ENCODE results near the gene HMGXB3.

The HMGXB3 gene, protein sequence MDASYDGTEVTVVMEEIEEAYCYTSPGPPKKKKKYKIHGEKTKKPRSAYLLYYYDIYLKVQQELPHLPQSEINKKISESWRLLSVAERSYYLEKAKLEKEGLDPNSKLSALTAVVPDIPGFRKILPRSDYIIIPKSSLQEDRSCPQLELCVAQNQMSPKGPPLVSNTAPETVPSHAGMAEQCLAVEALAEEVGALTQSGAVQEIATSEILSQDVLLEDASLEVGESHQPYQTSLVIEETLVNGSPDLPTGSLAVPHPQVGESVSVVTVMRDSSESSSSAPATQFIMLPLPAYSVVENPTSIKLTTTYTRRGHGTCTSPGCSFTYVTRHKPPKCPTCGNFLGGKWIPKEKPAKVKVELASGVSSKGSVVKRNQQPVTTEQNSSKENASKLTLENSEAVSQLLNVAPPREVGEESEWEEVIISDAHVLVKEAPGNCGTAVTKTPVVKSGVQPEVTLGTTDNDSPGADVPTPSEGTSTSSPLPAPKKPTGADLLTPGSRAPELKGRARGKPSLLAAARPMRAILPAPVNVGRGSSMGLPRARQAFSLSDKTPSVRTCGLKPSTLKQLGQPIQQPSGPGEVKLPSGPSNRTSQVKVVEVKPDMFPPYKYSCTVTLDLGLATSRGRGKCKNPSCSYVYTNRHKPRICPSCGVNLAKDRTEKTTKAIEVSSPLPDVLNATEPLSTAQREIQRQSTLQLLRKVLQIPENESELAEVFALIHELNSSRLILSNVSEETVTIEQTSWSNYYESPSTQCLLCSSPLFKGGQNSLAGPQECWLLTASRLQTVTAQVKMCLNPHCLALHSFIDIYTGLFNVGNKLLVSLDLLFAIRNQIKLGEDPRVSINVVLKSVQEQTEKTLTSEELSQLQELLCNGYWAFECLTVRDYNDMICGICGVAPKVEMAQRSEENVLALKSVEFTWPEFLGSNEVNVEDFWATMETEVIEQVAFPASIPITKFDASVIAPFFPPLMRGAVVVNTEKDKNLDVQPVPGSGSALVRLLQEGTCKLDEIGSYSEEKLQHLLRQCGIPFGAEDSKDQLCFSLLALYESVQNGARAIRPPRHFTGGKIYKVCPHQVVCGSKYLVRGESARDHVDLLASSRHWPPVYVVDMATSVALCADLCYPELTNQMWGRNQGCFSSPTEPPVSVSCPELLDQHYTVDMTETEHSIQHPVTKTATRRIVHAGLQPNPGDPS (N-terminal part only)
- 72.9 to 194 (median 130) reads per million in 17 experiments for total RNA-seq

DNA sequence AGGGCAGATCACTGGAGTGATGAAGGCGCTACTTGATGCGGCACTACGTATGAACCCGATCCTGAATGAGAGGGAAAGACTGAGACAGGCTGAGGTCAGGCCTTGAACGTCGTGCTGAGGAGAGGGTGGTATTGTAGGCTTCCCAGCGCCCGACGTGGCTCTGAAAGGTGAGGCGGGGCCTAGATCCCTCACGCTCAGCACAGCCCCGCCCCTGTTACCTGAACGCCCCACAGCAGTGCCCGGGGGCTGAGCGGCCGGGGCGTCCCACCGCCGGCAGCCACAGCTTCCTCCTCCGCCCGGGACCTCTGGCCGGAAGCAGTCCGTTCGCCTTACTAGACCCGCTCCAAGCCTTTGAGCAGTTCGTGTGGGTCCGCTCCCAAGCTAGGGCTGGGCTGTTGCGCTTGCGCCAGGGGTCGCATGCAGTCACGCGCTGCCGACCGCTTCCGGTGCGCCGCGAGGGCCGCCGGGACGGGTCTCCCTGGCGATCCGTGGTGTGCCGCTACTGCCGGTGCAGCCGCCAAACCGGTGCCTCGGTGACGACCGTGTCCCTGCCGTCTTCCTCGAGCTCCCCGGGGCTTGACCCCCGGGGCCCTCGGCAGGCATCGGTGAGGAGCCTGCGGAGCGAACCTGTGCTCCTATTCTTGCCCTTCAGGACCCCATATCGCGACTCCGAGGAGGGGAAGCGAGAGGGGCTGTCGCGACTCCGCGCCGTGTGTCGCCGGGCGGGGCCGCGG, at the start of gene HMGXB3, which contains the start of gene TIGD6:
Gene HMGXB3 (plus strand): TSS at position 484 of the 734 bp plus-strand sequence. CDS start 4,114 bp downstream, outside the sequence.
Gene TIGD6 (minus strand): TSS at position 399 of the 734 bp plus-strand sequence. CDS start 4,306 bp downstream, outside the sequence.
- peak; percentile 94 to 97 (median 97) for DNase-seq

DNA sequence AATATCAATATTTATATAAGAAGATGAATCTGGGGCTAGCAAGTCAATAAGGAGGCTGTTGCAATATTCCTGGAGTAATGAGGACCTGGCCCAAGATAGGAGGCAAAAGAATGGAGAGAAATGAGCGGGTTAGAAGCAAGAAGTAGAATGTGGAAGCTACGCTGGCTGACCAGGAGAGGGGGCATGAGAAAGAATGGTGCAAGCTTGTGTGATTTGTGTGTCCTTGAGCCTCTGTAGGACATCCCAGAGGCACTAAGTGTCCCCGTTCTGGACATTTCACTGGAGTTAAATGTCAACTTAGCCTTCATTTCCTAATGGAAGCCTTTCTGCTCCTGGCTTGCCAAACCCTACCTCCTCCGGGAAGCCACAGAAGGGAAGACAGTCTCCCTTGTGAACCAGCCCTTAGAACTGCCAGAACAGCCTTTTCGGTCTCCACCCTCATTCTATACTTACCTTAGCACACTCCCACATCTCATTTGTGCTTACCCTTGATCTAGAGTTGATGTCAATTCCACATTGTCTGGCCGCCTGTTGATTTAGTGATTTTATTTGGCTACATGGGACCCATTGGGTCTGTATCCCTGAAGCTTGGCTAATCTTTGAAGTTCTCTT, 49.3 kb upstream of the HMGXB3 start:
- DNase-seq: no peak

DNA sequence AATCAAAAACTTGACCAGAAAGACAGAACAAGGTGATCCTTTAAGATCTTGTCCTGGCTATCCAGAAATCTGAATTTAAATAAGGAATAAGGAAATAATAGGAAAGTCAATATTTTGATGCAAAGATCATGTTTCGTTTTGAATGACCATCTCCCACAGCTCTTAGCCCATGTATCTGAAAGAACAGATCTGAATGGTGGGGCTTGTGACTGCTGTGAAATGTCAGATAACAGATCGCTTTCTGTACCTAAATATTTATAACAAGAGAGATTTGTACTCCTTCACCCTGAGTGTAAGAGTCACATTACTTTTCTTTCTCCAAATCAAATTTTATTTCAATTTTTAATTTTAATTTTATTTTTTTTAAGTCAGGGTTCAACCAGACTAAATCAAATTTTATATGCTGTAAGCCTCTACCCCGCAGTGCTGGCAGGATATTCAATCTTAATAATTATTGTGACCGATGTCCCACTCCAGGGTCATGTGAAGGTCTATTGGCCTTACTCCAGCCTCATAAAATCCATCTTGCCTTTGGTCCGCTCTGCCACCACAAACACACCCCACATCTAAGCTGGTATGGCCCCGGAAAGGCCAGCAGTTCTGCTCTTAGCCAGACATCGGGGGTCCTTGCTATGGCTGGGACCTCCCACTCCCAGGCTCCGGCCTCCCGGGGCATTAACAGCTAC, 47.0 kb upstream of the HMGXB3 start:
- no peak for DNase-seq

DNA sequence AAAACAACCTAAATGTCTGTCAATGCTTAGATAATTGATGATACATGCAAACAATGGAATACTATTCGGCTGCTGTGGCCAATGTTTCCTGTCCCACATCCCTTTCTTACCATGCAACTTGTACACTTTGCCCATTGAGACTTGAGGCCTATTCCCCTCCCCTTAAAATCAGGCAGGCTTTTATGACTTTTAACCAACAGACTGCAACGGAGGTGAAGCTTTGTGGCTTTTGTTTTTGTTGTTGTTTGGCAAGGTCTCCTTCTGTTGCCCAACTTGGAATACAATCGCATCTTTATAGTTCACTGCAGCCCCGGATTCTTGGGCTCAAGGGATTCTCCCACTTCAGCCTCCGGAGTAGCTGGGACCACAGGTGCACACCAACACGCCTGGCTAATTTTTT, 45.7 kb upstream of the HMGXB3 start:
- no peak for DNase-seq

DNA sequence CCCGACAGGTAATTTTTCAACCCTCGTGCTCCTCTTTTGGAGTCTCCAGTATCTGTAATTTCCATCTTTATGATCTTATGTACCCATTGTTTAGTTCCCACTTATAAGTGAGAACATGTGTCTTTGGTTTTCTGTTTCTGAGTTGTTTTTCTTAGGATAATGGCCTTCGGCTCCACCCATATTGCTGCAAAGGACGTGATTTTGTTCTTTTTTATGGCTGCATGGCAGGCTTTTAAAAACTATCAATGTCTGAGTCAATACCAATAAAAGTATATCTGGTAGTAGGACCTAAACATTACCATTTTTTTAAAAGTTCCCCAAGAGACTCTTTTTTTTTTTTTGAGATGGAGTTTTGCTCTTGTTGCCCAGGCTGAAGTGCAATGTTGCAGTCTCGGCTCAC, 43.9 kb upstream of the HMGXB3 start:
- DNase-seq: no peak

DNA sequence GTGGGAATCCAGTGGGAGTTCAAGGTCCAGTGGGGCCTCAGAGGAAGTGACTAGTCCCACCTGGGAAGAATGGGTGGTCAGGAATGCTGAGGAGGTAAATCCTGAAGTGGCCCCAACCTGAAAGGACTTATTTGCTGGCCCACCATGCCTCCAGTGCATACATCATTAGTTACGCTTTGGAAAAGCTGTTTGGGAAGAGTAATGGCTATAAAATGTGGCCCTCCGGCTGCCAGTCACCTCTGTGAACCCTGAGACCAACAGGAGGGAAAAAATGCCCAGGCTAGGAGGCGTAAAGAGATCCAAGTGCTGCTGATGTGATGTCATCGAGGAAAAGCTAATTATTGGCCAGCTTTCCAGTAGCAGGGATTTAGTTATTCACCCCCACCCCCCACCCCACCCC, 42.7 kb upstream of the HMGXB3 start:
- no peak for DNase-seq

DNA sequence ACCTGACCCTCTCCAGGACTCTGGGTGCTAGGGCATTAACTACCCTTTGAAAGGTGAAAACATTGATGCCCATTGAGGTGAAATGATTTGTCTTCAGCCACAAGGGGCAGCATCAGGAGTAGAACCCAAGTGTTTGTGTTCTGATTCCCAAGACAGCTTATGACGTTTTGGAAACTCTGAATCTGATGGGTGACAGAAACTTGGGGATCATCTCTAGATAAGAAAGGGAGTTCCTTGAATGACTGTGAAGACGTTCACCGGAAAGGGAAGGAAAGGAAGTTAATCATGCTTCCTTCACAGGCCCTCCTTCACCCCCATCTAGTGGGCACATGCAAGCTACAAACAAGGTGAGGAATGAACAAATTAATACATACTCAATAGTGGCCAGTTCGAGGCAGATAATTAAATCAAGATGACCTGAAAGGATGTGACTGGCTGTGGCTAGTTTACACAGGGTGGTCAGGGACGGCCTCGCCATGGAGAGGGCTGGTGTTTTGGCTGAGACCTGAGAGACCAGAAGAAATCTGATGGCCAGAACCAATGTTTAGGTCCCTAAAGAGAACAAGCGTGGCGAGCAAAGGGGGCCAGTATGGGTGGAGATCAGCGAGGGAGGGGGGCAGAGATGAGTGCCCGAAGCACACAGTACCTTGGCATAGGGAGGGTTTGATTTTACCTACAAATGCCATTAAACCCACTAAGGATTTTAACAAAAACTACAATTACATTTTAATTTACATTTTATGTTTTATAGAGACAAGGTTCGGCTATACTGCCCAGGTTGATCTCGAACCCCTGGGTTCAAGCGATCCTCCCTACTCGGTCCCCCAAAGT, 40.9 kb upstream of the HMGXB3 start:
- DNase-seq: peak; percentile 53 to 83 (median 59)

DNA sequence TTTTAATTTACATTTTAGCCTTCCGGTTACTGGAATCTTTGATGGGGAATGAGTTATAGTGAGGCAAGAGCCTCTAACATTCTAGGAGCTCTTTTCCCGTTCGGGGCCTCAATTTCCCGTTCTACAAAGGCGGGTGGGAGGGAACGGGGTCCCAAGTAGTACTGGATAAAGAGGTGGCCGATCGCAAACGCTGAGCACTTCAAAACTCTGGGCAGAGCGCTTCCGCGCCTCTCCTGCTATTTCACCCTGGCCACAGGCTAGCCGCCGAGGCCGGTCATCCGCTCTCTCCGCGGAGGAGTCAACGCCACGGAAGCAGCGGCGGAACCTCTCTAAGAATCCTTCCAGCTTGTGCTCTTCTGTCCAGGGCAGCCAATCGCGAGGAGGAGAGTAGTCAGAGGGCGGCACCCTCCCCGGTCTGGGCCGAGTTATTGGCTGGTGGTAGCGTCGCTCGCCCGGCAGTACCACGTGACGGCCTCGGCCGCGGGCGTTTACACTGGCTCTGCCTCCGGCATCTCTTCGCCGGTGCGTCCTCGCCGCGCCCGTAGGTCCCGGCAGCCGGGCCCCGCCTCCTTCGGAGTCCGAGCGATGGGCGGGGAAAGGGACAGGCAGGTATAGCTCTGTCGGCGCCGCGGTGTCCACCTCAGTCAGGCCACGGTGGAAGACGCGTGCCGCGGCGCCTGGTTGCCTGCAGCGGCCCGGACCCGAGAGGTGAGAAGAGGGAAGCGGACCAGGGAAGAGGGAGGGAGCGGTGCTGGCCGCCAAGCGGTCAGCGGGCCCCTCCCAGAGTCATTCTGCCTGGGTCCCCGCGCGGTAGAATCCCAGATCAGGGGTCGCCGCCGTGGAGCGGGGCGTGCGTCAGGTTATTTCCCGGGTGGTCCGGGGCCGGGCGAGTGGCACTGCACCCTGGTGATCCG, 40.0 kb upstream of the HMGXB3 start, which contains the start of gene SLC26A2:
Gene SLC26A2 (plus strand): TSS at position 487 of the 914 bp plus-strand sequence. CDS start 16,895 bp downstream, outside the sequence.
- DNase-seq: peak; percentile 98 to 99 (median 98)

DNA sequence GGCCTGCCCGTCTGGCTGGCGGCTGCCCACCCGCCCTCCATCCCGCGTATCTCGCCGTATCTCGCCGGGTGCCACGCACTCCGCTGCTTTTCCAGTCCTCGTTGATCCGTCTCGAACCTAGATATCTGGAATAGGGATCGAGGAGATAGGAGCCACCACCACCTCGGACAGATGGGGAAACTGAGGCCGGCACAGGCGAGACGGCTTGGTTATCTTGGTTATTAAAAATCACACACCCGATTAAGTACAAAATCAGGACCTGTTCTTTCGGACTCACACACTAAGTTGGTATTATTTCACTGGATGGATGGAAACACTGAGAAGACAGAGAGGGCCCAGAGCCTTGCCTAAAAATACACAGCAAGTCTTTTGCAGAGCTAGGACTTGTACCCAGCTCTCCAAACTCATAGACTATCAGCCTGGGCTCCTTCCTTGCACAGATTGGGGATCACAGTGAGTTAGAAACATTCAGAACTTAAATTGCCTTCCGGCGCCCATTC, 39.3 kb upstream of the HMGXB3 start:
- DNase-seq: no peak

DNA sequence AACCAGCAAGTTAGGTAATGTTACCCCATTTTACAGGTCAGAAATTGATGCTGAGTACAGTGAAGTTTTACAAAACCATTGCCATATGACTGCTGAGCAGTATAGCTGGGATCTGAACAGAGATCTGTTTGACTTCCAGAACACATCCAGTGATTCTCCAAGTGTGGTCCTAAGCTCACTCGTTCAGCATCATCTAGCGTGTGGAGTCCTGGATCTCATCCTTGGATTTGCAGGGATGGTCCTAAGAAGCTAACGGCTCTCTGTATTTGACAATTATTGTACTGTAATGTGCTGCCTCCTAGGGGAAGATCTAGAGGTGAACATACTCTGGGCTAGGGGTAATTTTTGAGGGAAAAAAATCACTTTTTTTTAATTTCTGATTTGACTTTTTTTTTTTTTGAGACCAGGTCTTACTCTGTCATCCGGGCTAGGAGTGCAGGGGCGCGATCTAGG, 38.6 kb upstream of the HMGXB3 start:
- peak; percentile 11 to 41 (median 30) for DNase-seq

DNA sequence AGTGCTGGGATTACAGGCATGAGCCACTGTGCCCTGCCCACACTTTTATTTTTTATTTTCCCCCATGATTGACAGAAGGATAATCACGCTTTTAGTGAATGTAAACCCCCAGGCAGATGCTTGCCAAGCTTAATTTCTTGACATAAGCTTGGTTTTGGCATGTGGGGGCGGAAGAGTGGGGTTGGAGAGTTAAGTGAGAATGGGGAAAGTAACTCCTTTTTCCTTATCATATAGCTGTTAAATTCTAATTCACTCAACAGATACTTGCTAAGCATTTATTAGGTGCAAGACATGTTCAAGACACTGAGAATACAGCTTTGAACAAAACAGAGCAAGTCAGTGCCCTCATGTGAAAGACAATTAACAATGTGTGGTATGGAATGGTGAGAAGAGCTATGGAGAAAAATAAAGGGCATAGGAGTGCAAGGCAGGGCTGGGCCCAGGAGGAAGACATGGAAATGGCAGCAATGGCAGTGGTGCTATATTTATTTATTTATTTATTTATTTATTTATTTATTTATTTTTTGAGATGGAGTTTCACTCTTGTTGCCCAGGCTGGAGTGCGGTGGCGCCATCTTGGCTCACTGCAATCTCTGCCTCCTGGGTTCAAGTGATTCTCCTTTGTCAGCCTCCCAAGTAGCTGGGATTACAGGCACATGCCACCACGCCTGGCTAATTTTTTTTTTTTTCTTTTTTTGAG, 37.8 kb upstream of the HMGXB3 start:
- DNase-seq: no peak

DNA sequence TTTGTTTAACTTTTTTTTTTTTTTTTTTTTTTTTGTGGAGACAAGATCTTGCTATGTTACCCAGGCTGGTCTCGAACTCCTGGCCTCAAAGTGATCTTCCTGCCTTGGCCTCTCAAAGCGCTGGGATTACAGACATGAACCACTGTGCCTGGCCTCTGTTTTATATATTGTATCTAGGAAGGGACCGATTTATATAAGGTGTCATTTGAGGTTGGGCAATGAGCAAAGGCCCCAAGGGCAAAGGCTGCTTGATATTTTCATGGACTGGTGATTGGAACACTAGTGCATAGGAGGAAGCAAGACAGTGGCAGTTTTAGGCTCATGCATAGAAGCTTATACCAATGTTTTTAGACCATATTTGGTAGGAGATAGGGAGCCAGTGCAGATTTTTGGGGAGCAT, 36.8 kb upstream of the HMGXB3 start:
- DNase-seq: no peak

DNA sequence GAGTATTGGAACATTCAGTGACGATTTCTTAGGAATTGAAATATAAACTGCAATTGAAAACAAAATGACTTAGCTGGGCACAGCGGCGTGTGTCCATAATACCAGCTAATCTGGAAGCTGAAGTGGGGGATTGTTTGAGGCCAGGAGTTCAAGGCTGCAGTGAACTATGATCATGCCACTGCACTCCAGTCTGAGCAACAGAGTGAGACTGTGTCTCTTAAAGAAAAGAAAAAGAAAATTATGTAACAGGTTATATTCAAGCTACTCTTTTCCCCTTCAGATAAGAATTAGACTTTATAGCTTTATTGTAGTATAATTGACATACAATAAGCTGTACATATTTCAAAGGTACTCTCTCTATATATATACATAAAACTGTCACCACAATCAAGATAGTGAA, 33.6 kb upstream of the HMGXB3 start:
- no peak for DNase-seq

DNA sequence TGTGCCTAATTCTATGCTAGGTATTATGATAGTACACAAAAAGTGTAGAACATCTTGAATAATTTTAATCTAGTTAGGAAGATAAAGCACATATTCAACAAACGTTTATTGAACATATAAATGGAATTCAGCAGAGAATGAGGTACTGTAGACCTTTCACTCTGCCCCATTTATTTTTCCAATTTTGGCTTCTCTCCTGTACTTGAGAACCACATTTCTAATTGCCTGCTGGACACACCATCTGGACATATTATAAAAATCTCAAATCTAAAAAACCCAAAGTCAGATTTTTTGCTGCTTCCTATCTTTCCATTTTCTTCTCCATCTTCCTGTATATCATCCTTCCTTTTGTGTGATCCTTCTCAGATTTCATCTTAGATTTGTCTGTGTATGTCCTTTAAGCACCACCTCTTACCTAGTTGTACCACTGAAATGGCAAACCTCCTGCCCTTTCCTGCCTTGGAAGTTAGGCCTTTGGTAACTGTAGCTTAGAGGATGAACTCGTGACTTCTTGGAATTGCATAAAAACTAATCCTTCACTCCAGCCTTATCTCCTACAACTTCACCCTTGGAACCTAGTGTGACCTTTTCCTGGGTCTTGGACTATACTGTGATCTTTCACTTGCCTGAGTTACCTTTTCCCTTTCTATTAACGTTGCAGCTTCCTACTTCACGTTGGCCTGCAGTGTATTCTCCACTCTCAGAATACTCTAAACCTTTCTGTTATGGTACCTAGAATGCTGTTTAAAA, 31.2 kb upstream of the HMGXB3 start:
- no peak for DNase-seq

DNA sequence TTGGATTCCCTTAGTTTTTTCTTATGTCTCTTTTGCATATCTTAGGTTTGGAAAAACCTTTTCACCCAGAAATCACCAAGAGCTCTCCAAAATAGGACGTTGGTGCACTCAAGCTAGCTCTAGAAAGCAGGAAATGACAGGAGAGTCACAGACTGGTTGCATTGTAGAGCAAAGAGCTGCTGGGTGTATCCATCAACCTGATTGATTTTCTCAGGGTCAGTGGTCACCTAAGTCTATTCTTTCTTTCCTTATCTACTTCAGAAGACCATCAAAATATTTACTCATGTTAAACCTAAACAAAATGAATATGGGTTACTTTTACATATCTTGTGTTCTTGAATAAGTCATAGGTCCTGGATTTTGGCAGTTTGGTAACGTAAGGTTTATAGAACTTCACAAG, 25.1 kb upstream of the HMGXB3 start:
- DNase-seq: no peak

DNA sequence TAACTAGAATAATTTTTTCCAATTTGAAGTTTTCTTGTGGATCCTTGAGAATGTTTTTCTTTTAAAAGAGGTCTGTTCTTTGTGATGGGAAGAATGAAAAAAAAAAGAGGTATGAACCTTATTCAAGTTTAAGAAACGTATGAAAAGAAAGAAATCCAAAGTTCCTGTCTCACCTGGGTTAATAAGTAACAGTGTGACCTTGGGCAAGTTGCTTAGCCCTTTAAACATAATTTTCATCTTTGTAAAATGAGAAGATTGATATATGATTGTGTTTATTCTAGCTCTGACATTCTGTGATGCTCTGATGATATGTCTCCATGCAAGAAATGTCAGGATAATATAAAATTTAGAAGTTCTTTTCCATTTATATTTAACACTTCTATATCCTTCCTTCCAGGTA, 20.6 kb upstream of the HMGXB3 start:
- DNase-seq: no peak

DNA sequence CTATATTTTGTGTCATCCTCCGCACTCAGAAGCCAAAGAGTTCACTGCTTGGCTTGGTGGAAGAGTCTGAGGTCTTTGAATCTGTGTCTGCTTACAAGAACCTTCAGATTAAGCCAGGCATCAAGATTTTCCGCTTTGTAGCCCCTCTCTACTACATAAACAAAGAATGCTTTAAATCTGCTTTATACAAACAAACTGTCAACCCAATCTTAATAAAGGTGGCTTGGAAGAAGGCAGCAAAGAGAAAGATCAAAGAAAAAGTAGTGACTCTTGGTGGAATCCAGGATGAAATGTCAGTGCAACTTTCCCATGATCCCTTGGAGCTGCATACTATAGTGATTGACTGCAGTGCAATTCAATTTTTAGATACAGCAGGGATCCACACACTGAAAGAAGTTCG, 19.3 kb upstream of the HMGXB3 start:
- no peak for DNase-seq

Data from suppressor macrophage (primary cell).